ENCODE data around the gene NTSR1. TPM values are rescaled to one million over a fixed set of nuclear protein-coding genes. Genes with fewer than 3 reads are reported as not detected.

Gene NTSR1
- total RNA-seq, 4 donors from 2014 or later, result 0.06 to 0.09 TPM; not detected in 2

- peaks cover 0 to 56% (median 0%) of the 10 kb centered on the region in 4 donors for H3K27me3 ChIP-seq
- TF ChIP-seq CTCF (IDR thresholded peaks at IDR 0.05) (no peak), POLR2A (IDR thresholded peaks at IDR 0.05) (no peak)
- no peak for DNase-seq
- H3K27ac ChIP-seq, result no peak overlapping the region
- H3K9me3 ChIP-seq, result no peaks in the 10 kb centered on the region
- no peaks in the 10 kb centered on the region for H3K36me3 ChIP-seq
- 80 to 85% methylated on average over 26 to 27 of the region's 27 CpGs for WGBS, 2 donors
- no peak overlapping the region for H3K4me3 ChIP-seq
- intact Hi-C loops (cut with DNase I), result no loop called here
- peaks cover 0 to 19% (median 0%) of the 10 kb centered on the region in 3 donors for H3K4me1 ChIP-seq
These were observed 41.3 kb downstream of the NTSR1 start for GRCh38 chr20:62749851-62750445.

GRCh38 chr20:62751551-62752150 lies 43.0 kb downstream of the NTSR1 start:
- H3K36me3 ChIP-seq, result no peaks in the 10 kb centered on the region
- peaks cover 0 to 26% (median 0%) of the 10 kb centered on the region in 3 donors for H3K4me1 ChIP-seq
- H3K4me3 ChIP-seq, result no peak overlapping the region
- H3K27ac ChIP-seq, result no peak overlapping the region
- 66 to 74% methylated on average over 7 to 10 of the region's 14 CpGs for WGBS, 2 donors
- intact Hi-C loops (cut with DNase I), result no loop called here
- peaks cover 0 to 53% (median 0%) of the 10 kb centered on the region in 4 donors for H3K27me3 ChIP-seq
- no peaks in the 10 kb centered on the region for H3K9me3 ChIP-seq
- no peak for DNase-seq
- TF ChIP-seq CTCF (IDR thresholded peaks at IDR 0.05) (no peak), POLR2A (IDR thresholded peaks at IDR 0.05) (no peak)

- H3K27ac ChIP-seq, result no peak overlapping the region
- no peaks in the 10 kb centered on the region for H3K9me3 ChIP-seq
- H3K4me3 ChIP-seq, result peak overlapping the region in 1 of 4 donors; percentile 37
- intact Hi-C loops (cut with DNase I), result no loop called here
- WGBS, 2 donors, result 61% methylated on average over 3 of the region's 22 CpGs; no CpG with 5 or more reads in 1 of the 2 donors
- no peak for TF ChIP-seq POLR2A (IDR thresholded peaks at IDR 0.05)
- no peak for TF ChIP-seq CTCF (IDR thresholded peaks at IDR 0.05)
- DNase-seq, result no peak
- H3K4me1 ChIP-seq, result peaks cover 0 to 27% (median 0%) of the 10 kb centered on the region in 3 donors
- H3K36me3 ChIP-seq, result no peaks in the 10 kb centered on the region
- H3K27me3 ChIP-seq, result peaks cover 0 to 57% (median 0%) of the 10 kb centered on the region in 4 donors
These were observed 43.6 kb downstream of the NTSR1 start for GRCh38 chr20:62752181-62752670.

GRCh38 chr20:62752671-62753501 lies 44.2 kb downstream of the NTSR1 start:
- peak overlapping the region in 1 of 4 donors; percentile 37 for H3K4me3 ChIP-seq
- no peak for DNase-seq
- H3K4me1 ChIP-seq, result peaks cover 0 to 27% (median 0%) of the 10 kb centered on the region in 3 donors
- intact Hi-C loops (cut with DNase I), result no loop called here
- no peaks in the 10 kb centered on the region for H3K36me3 ChIP-seq
- no peaks in the 10 kb centered on the region for H3K9me3 ChIP-seq
- TF ChIP-seq CTCF (IDR thresholded peaks at IDR 0.05) (no peak), POLR2A (IDR thresholded peaks at IDR 0.05) (no peak)
- WGBS, 2 donors, result 43 to 68% methylated on average over 4 to 9 of the region's 29 CpGs
- H3K27me3 ChIP-seq, result peaks cover 0 to 63% (median 0%) of the 10 kb centered on the region in 4 donors
- H3K27ac ChIP-seq, result no peak overlapping the region
